ENCODE data around the gene PRDM13. TPM values are rescaled to one million over a fixed set of nuclear protein-coding genes. Genes with fewer than 3 reads are reported as not detected.

The PRDM13 gene
- total and polyA plus RNA-seq, 2 of the 8 experiments (the other 6 are each of a cell fraction or from before 2014, with no cell fraction given): 0.05 to 0.09 TPM

GRCh38 chr6:99608059-99608885 lies 1.6 kb downstream of the PRDM13 start (continued):
- TF ChIP-seq KDM4A (IDR thresholded peaks at IDR 0.05; ENCODE audit: low read depth, low read length, severe bottlenecking) (no peak), SP4 (IDR thresholded peaks at IDR 0.05; ENCODE audit: low read length) (no peak), JUN (IDR thresholded peaks at IDR 0.05; ENCODE audit: low read depth, low read length) (no peak), SIN3A (conservative IDR thresholded peaks at IDR 0.05 in 1 of 2, IDR thresholded peaks at IDR 0.05 in 1 of 2; ENCODE audit: low read depth in 1 of 2, low read length in 2 of 2) (no peak), MAFK (IDR thresholded peaks at IDR 0.05; ENCODE audit: low read depth, low read length) (no peak), GTF2F1 (IDR thresholded peaks at IDR 0.05; ENCODE audit: borderline replicate concordance, low read depth, low read length) (no peak), TAF7 (optimal IDR thresholded peaks at IDR 0.05; ENCODE audit: borderline replicate concordance, low read depth, low read length) (no peak), ASH2L (IDR thresholded peaks at IDR 0.05; ENCODE audit: low read length) (no peak), CHD7 (IDR thresholded peaks at IDR 0.05; ENCODE audit: insufficient replicate concordance, low read length) (no peak), CHD1 (IDR thresholded peaks at IDR 0.05; ENCODE audit: low read depth, low read length) (no peak)
